Stimulated activated CD4-positive, alpha-beta T cell treated with anti-CD3 and anti-CD28 coated beads, Interleukin-12 subunit alpha, Interleukin-12 subunit beta, amount 100 ng/mL, for 4 hours (primary cell): ENCODE results near the gene AKAP13.

Source experiments
- DNase-seq: peaks from one replicate; pipeline ENCODE4 v3.0.0-alpha.2; 2020

AKAP13 gene

GRCh38 chr15:85386261-85386660 lies 5.9 kb downstream of the AKAP13 start:
- no peak for DNase-seq

GRCh38 chr15:85388566-85389305 lies 8.3 kb downstream of the AKAP13 start:
- DNase-seq = no peak

- DNase-seq = no peak
These were observed 8.9 kb downstream of the AKAP13 start for GRCh38 chr15:85389306-85389650.

GRCh38 chr15:85389772-85390171 lies 9.4 kb downstream of the AKAP13 start:
- DNase-seq = no peak

- no peak for DNase-seq
These were observed 12.8 kb downstream of the AKAP13 start for GRCh38 chr15:85393210-85393609.

- DNase-seq = no peak
These were observed 14.3 kb downstream of the AKAP13 start for GRCh38 chr15:85394554-85395333.

- DNase-seq = no peak
These were observed 16.2 kb downstream of the AKAP13 start for GRCh38 chr15:85396554-85396953.

- no peak for DNase-seq
These were observed 16.7 kb downstream of the AKAP13 start for GRCh38 chr15:85397151-85397550.

GRCh38 chr15:85397926-85398325 lies 17.5 kb downstream of the AKAP13 start:
- DNase-seq = no peak

GRCh38 chr15:85398822-85399221 lies 18.4 kb downstream of the AKAP13 start:
- DNase-seq = no peak

GRCh38 chr15:85399627-85400026 lies 19.2 kb downstream of the AKAP13 start:
- no peak for DNase-seq

- DNase-seq = no peak
These were observed 20.2 kb downstream of the AKAP13 start for GRCh38 chr15:85400606-85401005.

- DNase-seq = no peak
These were observed 20.8 kb downstream of the AKAP13 start for GRCh38 chr15:85401108-85401774.

GRCh38 chr15:85402195-85402881 lies 21.9 kb downstream of the AKAP13 start:
- no peak for DNase-seq

- no peak for DNase-seq
These were observed 23.3 kb downstream of the AKAP13 start for GRCh38 chr15:85403745-85404144.

GRCh38 chr15:85404176-85404917 lies 23.9 kb downstream of the AKAP13 start:
- no peak for DNase-seq

GRCh38 chr15:85404918-85405866 lies 24.8 kb downstream of the AKAP13 start:
- DNase-seq = no peak

GRCh38 chr15:85406916-85407315 lies 26.5 kb downstream of the AKAP13 start:
- no peak for DNase-seq

- peak; percentile 9 for DNase-seq
These were observed 27.2 kb downstream of the AKAP13 start for GRCh38 chr15:85407421-85408269.

- no peak for DNase-seq
These were observed 27.9 kb downstream of the AKAP13 start for GRCh38 chr15:85408270-85408746.
